Spleen (tissue), 7 donors: ENCODE measurements around the gene CELF1.

ENCODE experiments used
- POLR2A ChIP-seq, 3 donors: fragments of 450-650 bp; IDR thresholded peaks; one replicate each; pipeline ENCODE4 v1.5.1; 2017; ENCODE audit warnings: antibody characterized with exemption in 3 of 3, mild to moderate bottlenecking in 1 of 3
- TF ChIP-seq, protein P1 (sequence below), 11 experiments: fragments of 200-600 bp in 7 of 11; fragments of 450-650 bp in 4 of 11; sonication (generic) in 4 of 11; IDR thresholded peaks in 8 of 11; conservative IDR thresholded peaks in 3 of 11; 1 replicate in 7 of 11; 2 replicates in 4 of 11; pipeline versions ENCODE4 v1.4.0 to v1.8.0; 2016 to 2021; ENCODE audit warnings: antibody characterized with exemption in 11 of 11, inconsistent platforms in 4 of 11, mild to moderate bottlenecking in 1 of 11
- donor health status: DM: no; HTN: no; CAD: no; lungs with moderate emphysema.
- donor health status: DM: no; HTN: no; CAD: no.
- donor health status: DM: no; HTN: no; CAD: no.

DNA sequence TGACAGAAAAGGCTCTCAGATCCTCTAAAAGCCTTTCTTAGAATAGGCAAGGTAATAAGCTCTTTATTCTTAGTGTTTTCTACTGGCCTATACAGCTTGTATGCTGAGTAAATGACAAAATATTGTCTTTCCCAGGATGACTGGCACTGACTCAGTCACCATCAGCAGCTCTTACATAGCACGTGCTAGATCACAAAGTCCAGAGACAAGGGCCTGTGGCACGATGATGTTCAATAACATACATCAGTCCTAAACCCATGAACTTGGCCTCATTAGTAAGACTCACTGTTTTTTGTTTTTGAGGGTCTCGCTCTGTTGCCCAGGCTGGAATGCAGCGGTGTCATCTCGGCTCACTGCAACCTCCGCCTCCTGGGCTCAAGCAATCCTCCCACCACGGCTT is 42.7 kb downstream of the CELF1 start:
- TF ChIP-seq, protein P1, sequence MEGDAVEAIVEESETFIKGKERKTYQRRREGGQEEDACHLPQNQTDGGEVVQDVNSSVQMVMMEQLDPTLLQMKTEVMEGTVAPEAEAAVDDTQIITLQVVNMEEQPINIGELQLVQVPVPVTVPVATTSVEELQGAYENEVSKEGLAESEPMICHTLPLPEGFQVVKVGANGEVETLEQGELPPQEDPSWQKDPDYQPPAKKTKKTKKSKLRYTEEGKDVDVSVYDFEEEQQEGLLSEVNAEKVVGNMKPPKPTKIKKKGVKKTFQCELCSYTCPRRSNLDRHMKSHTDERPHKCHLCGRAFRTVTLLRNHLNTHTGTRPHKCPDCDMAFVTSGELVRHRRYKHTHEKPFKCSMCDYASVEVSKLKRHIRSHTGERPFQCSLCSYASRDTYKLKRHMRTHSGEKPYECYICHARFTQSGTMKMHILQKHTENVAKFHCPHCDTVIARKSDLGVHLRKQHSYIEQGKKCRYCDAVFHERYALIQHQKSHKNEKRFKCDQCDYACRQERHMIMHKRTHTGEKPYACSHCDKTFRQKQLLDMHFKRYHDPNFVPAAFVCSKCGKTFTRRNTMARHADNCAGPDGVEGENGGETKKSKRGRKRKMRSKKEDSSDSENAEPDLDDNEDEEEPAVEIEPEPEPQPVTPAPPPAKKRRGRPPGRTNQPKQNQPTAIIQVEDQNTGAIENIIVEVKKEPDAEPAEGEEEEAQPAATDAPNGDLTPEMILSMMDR (IDR thresholded peaks at IDR 0.05 in 8 of 11, conservative IDR thresholded peaks at IDR 0.05 in 3 of 11), result no peak
- TF ChIP-seq POLR2A (IDR thresholded peaks at IDR 0.05), result no peak
